Suprapubic skin (tissue), 4 donors: ENCODE data around the gene SLC43A1. TPM values are rescaled to one million over a fixed set of nuclear protein-coding genes. Genes with fewer than 3 reads are reported as not detected.

Experiments
- DNase-seq, 2 donors: peaks; one replicate each; pipeline ENCODE4 v3.0.0-alpha.2; 2019; ENCODE audit warnings: low spot score in 2 of 2
- H3K27ac ChIP-seq: fragments of 200-600 bp; sonication (generic); one replicate; pipeline ENCODE4 v1.5.1; 2019
- H3K27me3 ChIP-seq: fragments of 200-600 bp; sonication (generic); one replicate; pipeline ENCODE4 v1.5.1; 2019
- H3K36me3 ChIP-seq: fragments of 200-600 bp; sonication (generic); one replicate; pipeline ENCODE4 v1.5.1; 2019
- H3K4me1 ChIP-seq: fragments of 200-600 bp; sonication (generic); one replicate; pipeline ENCODE4 v1.5.1; 2019
- H3K4me3 ChIP-seq: fragments of 200-600 bp; sonication (generic); one replicate; pipeline ENCODE4 v1.5.1; 2019; ENCODE audit warnings: mild to moderate bottlenecking
- H3K9me3 ChIP-seq: fragments of 200-600 bp; sonication (generic); one replicate; pipeline ENCODE4 v1.5.1; 2019
- EP300 ChIP-seq: sonication (generic); formaldehyde crosslinking; IDR thresholded peaks from one replicate; pipeline ENCODE4 v1.6.1; 2017; ENCODE audit warnings: antibody characterized with exemption
- POLR2A ChIP-seq, 2 donors: fragments of 450-650 bp; IDR thresholded peaks; one replicate each; pipeline ENCODE4 v1.6.1; 2017; ENCODE audit warnings: antibody characterized with exemption in 2 of 2, mild to moderate bottlenecking in 2 of 2, moderate library complexity in 2 of 2
- POLR2AphosphoS5 ChIP-seq, 3 donors: sonication (generic); formaldehyde crosslinking; IDR thresholded peaks; one replicate each; pipeline ENCODE4 v1.6.1; 2017; ENCODE audit warnings: antibody characterized with exemption in 3 of 3
- WGBS: methylation state at CpG from one replicate; pipeline ENCODE4 v1.1.5; 2018; 5-methylcytosine and 5-hydroxymethylcytosine counted together
- total RNA-seq, 4 donors: library from RNA; depleted of rRNA; stranded (reverse); fragments of >200 nt; gene quantifications; one replicate each; pipeline ENCODE4 v1.1.0, GENCODE V29; 2016
- TF ChIP-seq, protein P1 (sequence below), 2 donors: fragments of 200-600 bp in 1 of 2; fragments of 450-650 bp in 1 of 2; sonication (generic) in 1 of 2; IDR thresholded peaks; one replicate each; pipeline ENCODE4 v1.5.1; 2016 to 2019; ENCODE audit warnings: antibody characterized with exemption in 2 of 2, mild to moderate bottlenecking in 1 of 2, moderate library complexity in 1 of 2

Gene SLC43A1
- total RNA-seq, 4 donors from 2014 or later, result 13.8 to 48.8 (median 22.3) TPM

DNA sequence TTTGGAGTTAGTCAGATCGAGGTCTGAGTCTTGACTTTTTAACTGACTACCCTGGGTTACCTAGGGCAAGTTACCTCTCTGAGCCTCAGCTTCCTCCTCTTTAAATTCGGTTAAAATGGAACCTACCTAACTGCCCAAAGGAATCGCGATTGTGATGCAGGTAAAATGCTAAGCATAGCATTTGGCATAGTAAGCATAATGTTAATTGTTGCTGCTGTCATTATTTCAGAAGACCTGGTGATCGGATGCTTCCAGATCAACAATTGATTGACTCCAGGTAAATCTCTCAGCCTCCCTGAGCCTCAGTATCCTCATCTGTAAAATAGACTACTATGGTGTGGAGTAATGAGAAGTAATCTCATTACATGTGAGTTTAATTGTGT, 550 bp upstream of the SLC43A1 start:
- H3K27ac ChIP-seq, result no peak overlapping the region
- TF ChIP-seq POLR2AphosphoS5 (IDR thresholded peaks at IDR 0.05) (no peak), POLR2A (IDR thresholded peaks at IDR 0.05) (no peak), EP300 (no peak)
- TF ChIP-seq, protein P1, sequence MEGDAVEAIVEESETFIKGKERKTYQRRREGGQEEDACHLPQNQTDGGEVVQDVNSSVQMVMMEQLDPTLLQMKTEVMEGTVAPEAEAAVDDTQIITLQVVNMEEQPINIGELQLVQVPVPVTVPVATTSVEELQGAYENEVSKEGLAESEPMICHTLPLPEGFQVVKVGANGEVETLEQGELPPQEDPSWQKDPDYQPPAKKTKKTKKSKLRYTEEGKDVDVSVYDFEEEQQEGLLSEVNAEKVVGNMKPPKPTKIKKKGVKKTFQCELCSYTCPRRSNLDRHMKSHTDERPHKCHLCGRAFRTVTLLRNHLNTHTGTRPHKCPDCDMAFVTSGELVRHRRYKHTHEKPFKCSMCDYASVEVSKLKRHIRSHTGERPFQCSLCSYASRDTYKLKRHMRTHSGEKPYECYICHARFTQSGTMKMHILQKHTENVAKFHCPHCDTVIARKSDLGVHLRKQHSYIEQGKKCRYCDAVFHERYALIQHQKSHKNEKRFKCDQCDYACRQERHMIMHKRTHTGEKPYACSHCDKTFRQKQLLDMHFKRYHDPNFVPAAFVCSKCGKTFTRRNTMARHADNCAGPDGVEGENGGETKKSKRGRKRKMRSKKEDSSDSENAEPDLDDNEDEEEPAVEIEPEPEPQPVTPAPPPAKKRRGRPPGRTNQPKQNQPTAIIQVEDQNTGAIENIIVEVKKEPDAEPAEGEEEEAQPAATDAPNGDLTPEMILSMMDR (IDR thresholded peaks at IDR 0.05), result no peak

DNA sequence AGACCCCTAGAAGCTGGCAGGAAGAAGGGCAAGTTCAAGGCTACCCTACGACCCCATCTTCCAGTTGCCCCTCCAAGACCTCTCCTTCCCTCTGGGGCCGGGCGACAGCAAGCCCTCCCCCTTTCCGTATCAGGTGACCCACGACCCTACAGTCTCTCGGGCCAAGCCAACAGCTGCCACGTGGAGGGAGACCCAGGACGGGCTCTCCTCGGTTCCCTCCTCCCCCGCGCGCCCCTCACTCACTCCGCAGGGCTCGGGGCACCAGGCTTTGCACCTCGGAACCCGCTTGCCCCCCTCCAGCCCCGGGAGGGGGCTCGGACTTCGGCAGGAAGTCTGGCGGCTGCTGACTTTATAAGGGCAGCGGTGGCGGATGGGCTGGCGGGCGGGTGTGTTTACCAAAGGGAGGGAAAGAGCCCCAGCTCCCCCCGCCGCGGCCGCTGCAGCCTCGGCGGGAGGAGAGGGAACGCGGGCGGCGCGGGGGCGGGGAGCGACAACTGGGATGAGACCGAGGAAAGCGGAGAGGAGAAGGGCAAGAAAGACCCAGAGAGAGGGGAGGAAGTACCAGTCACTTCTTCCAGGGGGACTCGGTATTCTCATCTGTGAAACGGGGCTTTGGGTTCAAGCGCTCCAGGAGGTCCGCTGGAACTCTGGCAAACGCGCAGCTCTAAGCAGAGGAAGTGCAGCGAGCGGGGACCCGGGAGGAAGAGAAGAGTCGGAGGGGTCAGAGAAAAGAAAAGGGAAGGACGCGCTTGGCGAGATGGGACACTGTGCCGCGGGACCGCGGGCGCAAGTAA, 767 bp downstream of the SLC43A1 start:
- no peaks in the 10 kb centered on the region for H3K36me3 ChIP-seq

More for the DNA sequence above, 550 bp upstream of the SLC43A1 start:
- Histone ChIP-seq H3K27me3 (no peaks in the 10 kb centered on the region), H3K36me3 (no peaks in the 10 kb centered on the region), H3K9me3 (no peaks in the 10 kb centered on the region), H3K4me3 (peak overlapping the region; percentile 75), H3K4me1 (peaks cover 31% of the 10 kb centered on the region)
- 21% methylated on average over 5 of the region's 5 CpGs for WGBS
- no peak for DNase-seq

DNA sequence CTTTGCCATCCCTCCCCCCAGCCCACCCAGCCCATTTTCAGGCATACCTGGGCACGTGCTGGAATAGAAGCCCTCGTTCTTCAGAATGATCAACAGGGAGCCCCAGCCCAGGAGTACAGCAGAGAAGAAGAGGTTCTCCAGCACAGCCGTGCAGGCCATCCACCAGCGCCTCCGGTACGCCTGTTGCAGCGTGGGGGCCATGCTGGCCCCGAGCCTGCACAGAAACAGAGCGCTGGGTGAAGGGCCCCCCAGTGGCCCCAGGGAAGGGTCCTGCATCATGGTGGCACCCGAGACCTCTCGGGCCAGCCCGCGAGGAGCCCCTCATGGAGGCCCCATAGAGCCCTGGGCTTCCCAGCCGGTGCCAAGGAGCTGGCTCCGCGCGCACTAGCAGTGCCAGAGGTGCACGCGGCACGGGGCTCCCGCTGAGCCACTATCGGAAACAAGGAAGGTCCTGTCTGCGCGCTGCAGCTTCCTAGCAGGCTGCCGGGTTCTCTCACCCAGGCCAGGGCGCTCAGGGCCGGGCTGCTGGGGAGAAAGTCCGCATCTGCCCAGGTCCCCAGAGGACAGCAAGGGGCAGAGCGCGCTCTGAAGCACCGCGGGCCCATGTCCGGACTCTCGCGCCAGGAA, 1.5 kb downstream of the SLC43A1 start:
- peaks cover 31% of the 10 kb centered on the region for H3K4me1 ChIP-seq
- no peaks in the 10 kb centered on the region for H3K9me3 ChIP-seq
- DNase-seq, result peak in 1 of 2 donors; percentile 65
- peak overlapping the region; percentile 26 for H3K27ac ChIP-seq
- WGBS, result 21% methylated on average over 7 of the region's 35 CpGs
- peak overlapping the region; percentile 75 for H3K4me3 ChIP-seq
- TF ChIP-seq, protein P1 (IDR thresholded peaks at IDR 0.05), result no peak
- TF ChIP-seq EP300 (no peak), POLR2A (IDR thresholded peaks at IDR 0.05) (no peak)
- H3K27me3 ChIP-seq, result no peaks in the 10 kb centered on the region
- H3K36me3 ChIP-seq, result no peaks in the 10 kb centered on the region

More for the DNA sequence above, 767 bp downstream of the SLC43A1 start:
- WGBS, result under 1% methylated on average over 49 of the region's 57 CpGs
- Histone ChIP-seq H3K27ac (peak overlapping the region; percentile 26), H3K4me3 (peak overlapping the region; percentile 75), H3K4me1 (peaks cover 31% of the 10 kb centered on the region), H3K27me3 (no peaks in the 10 kb centered on the region), H3K9me3 (no peaks in the 10 kb centered on the region)
- DNase-seq, result peak; percentile 71 to 88
- TF ChIP-seq POLR2AphosphoS5 (IDR thresholded peaks at IDR 0.05) (no peak), EP300 (no peak), POLR2A (IDR thresholded peaks at IDR 0.05) (no peak)
- TF ChIP-seq, protein P1 (IDR thresholded peaks at IDR 0.05), result no peak

DNA sequence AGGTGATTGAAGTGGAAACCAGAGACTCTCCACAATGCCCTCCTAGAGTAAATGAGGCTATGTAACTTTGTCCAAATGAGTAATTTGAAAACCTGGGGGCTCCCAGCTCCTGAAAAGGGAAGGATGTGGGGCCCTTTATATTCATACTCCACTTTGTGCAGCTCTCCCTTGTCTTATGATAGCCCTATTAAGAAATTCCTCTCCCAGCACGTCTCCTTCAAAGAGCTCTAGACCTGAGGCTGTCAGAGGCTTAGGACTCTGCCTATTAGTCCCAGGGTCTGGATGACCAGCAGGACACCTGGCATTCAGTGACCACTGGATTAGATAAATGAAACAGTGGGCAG, 2.1 kb downstream of the SLC43A1 start:
- Histone ChIP-seq H3K4me1 (peaks cover 31% of the 10 kb centered on the region), H3K9me3 (no peaks in the 10 kb centered on the region), H3K4me3 (no peak overlapping the region), H3K36me3 (no peaks in the 10 kb centered on the region), H3K27me3 (no peaks in the 10 kb centered on the region), H3K27ac (peak overlapping the region; percentile 26)
- no peak for DNase-seq
- WGBS, result 50% methylated on average over 1 of the region's 1 CpG
- TF ChIP-seq POLR2AphosphoS5 (IDR thresholded peaks at IDR 0.05) (no peak), EP300 (no peak), POLR2A (IDR thresholded peaks at IDR 0.05) (no peak)
- TF ChIP-seq, protein P1 (IDR thresholded peaks at IDR 0.05), result no peak
